HEK293T (cell line): ENCODE measurements around the gene SFRP4.

Experiments used
- ARNT ChIP-seq: fragments of 450-650 bp; IDR thresholded peaks from 2 replicates; pipeline ENCODE4 v1.6.1; 2017; ENCODE audit warnings: mild to moderate bottlenecking
- BHLHE40 ChIP-seq: fragments of 450-650 bp; IDR thresholded peaks from 2 replicates; pipeline ENCODE4 v1.6.1; 2016; ENCODE audit warnings: mild to moderate bottlenecking, moderate library complexity, borderline replicate concordance
- CTBP1 ChIP-seq: fragments of 450-650 bp; IDR thresholded peaks from 2 replicates; pipeline ENCODE4 v1.6.1; 2016; ENCODE audit warnings: borderline replicate concordance
- ELF4 ChIP-seq: fragments of 450-650 bp; IDR thresholded peaks from 2 replicates; pipeline ENCODE4 v1.6.1; 2017; ENCODE audit warnings: antibody characterized with exemption
- FOXK2 ChIP-seq: fragments of 450-650 bp; IDR thresholded peaks from 2 replicates; pipeline ENCODE4 v1.6.1; 2016; ENCODE audit warnings: mild to moderate bottlenecking
- HDGF ChIP-seq: fragments of 450-650 bp; IDR thresholded peaks from 2 replicates; pipeline ENCODE4 v1.6.1; 2017; ENCODE audit warnings: antibody characterized with exemption, borderline replicate concordance
- LEF1 ChIP-seq: fragments of 450-650 bp; IDR thresholded peaks from 2 replicates; pipeline ENCODE4 v1.6.1; 2017; ENCODE audit warnings: mild to moderate bottlenecking, borderline replicate concordance
- PKNOX1 ChIP-seq: fragments of 450-650 bp; IDR thresholded peaks from 2 replicates; pipeline ENCODE4 v1.6.1; 2016
- SP1 ChIP-seq: fragments of 450-650 bp; IDR thresholded peaks from 2 replicates; pipeline ENCODE4 v1.6.1; 2017
- SUZ12 ChIP-seq: fragments of 450-650 bp; IDR thresholded peaks from 2 replicates; pipeline ENCODE4 v1.6.1; 2016; ENCODE audit warnings: mild to moderate bottlenecking
- TARDBP ChIP-seq: fragments of 450-650 bp; IDR thresholded peaks from 2 replicates; pipeline ENCODE4 v1.6.1; 2016
- ZNF384 ChIP-seq: fragments of 450-650 bp; IDR thresholded peaks from 2 replicates; pipeline ENCODE4 v1.6.1; 2016

DNA sequence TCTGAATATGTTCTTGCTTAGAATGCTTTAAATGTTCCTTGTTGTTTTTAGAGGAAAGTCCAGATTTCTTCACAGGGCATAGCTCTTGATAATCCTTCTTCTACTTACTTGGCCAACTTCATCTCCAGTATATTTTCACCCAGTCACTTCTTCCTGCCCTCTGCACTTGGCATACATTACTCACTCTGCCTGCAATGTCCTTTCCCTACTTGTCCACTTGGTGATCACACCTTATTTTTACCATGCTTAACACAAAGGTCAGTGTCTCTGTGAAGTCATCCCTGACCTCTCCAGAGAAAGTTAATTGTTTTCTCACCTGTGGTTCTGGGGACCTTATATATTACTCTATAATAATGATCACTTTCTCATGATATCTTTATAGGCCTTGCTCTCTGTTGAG lies 23.3 kb downstream of the SFRP4 start:
- no peak for TF ChIP-seq PKNOX1
- TF ChIP-seq BHLHE40: no peak
- TF ChIP-seq CTBP1: no peak
- no peak for TF ChIP-seq HDGF
- no peak for TF ChIP-seq SUZ12
- no peak for TF ChIP-seq SP1
- TF ChIP-seq TARDBP: no peak
- no peak for TF ChIP-seq ARNT
- TF ChIP-seq LEF1: no peak
- TF ChIP-seq FOXK2: no peak
- no peak for TF ChIP-seq ELF4
- no peak for TF ChIP-seq ZNF384
